ENCODE measurements around the gene TTLL8.

DNA sequence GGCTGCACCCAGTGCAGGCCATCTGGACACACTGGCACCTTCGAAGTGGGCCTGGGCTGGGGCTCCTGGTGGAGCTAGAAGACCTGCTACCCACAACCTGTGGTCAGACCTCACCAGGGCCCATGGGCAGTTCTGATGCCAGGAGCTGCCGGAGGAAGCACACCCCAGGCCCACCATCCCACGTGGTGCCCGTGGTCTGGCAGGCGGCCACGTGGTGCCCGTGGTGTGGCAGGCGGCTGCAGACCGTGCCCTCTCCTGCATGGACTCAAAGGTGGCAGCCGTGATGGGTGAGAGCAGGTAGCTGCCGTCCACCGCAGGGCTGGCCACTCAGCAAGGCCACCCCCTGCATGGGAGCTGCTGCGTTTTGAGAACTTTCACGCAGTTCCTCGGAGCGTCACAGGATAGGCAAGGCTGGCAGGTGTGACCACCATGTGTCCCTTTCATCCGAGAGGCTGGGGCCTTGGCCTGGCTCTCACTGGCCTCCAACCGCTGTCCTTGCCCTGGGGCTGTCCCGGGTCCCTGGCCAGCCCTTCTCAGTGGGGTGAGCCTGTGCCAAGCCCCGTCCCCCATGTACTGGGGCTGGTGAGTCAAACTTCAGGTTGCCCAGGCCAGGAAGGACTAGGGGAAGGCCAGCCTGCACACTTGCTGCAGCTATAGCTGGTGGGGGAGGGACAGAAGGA lies 41.6 kb downstream of the TTLL8 start:
- TF ChIP-seq TEAD4 (CRISPR knock-in tag; IDR thresholded peaks at IDR 0.05) (no peak), SP1 (CRISPR knock-in tag; conservative IDR thresholded peaks at IDR 0.05) (no peak), NFYB (CRISPR knock-in tag; conservative IDR thresholded peaks at IDR 0.05; ENCODE audit: low read depth) (no peak), NR3C1 (CRISPR knock-in tag; conservative IDR thresholded peaks at IDR 0.05; ENCODE audit: low read depth) (no peak), RELA (CRISPR knock-in tag; IDR thresholded peaks at IDR 0.05; ENCODE audit: borderline replicate concordance) (no peak), FOXK1 (CRISPR knock-in tag; IDR thresholded peaks at IDR 0.05) (no peak), CREB1 (CRISPR knock-in tag; IDR thresholded peaks at IDR 0.05) (no peak), MYBL2 (CRISPR knock-in tag; IDR thresholded peaks at IDR 0.05) (no peak)
- TF ChIP-seq, protein P1, sequence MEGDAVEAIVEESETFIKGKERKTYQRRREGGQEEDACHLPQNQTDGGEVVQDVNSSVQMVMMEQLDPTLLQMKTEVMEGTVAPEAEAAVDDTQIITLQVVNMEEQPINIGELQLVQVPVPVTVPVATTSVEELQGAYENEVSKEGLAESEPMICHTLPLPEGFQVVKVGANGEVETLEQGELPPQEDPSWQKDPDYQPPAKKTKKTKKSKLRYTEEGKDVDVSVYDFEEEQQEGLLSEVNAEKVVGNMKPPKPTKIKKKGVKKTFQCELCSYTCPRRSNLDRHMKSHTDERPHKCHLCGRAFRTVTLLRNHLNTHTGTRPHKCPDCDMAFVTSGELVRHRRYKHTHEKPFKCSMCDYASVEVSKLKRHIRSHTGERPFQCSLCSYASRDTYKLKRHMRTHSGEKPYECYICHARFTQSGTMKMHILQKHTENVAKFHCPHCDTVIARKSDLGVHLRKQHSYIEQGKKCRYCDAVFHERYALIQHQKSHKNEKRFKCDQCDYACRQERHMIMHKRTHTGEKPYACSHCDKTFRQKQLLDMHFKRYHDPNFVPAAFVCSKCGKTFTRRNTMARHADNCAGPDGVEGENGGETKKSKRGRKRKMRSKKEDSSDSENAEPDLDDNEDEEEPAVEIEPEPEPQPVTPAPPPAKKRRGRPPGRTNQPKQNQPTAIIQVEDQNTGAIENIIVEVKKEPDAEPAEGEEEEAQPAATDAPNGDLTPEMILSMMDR (IDR thresholded peaks at IDR 0.05): no peak
- TF ChIP-seq, protein P2, sequence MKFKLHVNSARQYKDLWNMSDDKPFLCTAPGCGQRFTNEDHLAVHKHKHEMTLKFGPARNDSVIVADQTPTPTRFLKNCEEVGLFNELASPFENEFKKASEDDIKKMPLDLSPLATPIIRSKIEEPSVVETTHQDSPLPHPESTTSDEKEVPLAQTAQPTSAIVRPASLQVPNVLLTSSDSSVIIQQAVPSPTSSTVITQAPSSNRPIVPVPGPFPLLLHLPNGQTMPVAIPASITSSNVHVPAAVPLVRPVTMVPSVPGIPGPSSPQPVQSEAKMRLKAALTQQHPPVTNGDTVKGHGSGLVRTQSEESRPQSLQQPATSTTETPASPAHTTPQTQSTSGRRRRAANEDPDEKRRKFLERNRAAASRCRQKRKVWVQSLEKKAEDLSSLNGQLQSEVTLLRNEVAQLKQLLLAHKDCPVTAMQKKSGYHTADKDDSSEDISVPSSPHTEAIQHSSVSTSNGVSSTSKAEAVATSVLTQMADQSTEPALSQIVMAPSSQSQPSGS (CRISPR knock-in tag; IDR thresholded peaks at IDR 0.05; ENCODE audit: borderline replicate concordance, low read depth): no peak
- TF ChIP-seq, protein P3, sequence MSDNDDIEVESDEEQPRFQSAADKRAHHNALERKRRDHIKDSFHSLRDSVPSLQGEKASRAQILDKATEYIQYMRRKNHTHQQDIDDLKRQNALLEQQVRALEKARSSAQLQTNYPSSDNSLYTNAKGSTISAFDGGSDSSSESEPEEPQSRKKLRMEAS (CRISPR knock-in tag; IDR thresholded peaks at IDR 0.05): no peak

Data from WTC11 (cell line).